Ramos (cell line): ENCODE data around the gene ARPC5.
"Not testable (repeated sequence)": the region's sequence is repeated elsewhere in the genome, so short reads cannot be mapped to it uniquely, and the experiment has no call there.

ENCODE experiments used
- in situ Hi-C: fragments of 300-500 bp; cut with MboI; formaldehyde crosslinking; loops from one replicate; pipeline ENCODE4 v1.14.3; 2022; ENCODE audit warnings: low sequenced_read_pairs; ENCODE audit not compliant: unreplicated experiment

ARPC5 gene

DNA sequence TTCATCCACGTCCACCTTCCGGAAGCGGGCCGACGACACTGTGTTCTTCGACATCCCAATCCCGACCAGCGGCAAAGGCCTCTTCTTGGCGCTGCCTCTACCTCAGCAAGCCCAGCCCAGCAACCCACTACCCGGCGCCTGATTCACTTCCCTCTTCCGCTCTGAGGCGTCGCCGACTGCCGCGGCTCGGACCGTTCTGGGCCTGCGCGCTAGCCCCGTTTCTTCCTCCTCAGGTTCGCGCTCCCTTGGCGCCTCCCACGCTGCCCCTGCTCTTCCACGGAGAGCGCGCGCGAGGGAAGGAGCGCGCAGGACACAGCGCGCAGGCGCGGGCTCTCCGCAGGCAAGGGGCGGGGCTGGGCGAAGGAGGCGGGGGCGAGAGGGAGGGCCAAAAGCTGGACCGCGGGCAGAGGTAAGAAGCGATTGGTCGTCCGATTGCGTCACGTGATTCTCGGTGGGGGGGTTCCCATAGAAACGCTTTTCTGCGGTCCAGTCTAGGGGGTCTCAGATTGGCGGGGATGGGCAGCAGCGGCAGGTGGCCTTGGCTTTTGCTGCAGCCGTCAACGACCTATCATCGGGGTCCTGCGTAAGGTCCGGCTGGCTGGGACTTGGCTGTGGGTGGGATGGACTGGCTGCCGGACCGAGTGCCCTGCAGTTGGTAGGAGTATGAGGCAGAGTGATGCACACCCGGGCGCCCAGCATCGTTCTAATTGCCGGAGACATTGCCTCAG is at the start of gene ARPC5:
Gene ARPC5, minus strand, starts transcription at position 178 of the 728 bp plus-strand sequence. Its CDS starts 124 bp downstream, at position 54.
- in situ Hi-C loops, result no loop called here

DNA sequence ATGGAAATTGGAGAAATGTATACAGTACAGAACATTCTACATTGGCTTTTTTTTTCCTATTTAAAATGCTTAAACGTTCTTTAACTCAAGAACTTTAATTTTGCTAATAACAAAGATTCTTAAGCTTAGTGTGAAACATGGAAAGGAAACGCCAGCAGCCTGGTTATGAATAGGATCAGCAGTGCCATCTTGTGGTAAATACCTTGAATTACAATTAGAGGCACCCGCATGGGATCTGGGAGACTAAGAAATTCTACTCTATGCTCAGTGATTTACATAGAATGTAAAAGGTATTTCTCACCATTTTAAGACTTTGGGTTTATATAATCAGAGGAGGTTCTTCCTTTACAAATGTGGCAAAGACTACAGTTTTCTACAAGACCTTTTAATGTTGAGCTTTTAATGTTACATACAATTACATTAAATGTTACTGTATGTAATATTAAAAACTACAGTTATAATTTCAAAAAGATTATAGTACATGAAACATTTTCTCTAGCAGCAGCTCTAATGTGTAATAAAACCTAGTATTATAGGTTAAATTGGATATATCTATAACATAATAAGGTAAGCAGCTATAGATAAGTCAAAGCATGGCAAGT is 49.6 kb upstream of the ARPC5 start:
- in situ Hi-C loops, result loop anchor here (10.0 kb wide), 1 partner anchor 400 kb away; no protein-coding TSS in a partner anchor

DNA sequence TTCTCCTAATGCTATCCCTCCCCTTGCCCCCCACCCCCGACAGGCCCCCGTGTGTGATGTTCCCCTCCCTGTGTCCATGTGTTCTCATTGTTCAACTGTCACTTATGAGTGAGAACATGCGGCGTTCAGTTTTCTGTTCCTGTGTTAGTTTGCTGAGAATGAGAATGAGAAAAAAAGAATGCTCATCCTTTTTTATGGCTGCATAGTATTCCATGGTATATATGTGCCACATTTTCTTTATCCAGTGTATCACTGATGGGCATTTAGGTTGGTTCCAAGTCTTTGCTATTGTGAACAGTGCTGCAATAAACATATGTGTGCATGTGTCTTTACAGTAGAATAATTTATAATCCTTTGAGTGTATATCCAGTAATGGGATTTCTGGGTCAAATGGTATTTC is 43.8 kb upstream of the ARPC5 start:
- in situ Hi-C loops, result not testable (repeated sequence)

DNA sequence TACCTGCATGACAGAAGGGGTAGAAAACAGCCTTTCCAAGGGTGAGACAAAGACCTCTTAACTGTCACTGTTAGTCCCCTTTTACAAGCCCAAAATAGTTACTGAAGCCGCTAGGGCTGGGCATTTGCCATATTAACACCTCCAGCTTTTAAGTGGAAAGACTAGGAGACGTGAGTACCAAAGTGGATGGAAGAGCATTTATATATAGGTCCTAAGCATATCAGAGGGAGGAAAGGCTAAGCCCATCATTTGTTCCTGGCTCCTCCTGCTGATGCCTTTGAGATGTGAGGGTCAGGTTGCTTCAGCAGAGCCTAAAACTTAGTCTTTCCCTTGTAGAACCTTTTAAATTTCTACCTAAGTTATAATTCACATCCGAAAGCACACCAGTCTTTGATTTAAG is 43.2 kb upstream of the ARPC5 start:
- in situ Hi-C loops, result no loop called here

DNA sequence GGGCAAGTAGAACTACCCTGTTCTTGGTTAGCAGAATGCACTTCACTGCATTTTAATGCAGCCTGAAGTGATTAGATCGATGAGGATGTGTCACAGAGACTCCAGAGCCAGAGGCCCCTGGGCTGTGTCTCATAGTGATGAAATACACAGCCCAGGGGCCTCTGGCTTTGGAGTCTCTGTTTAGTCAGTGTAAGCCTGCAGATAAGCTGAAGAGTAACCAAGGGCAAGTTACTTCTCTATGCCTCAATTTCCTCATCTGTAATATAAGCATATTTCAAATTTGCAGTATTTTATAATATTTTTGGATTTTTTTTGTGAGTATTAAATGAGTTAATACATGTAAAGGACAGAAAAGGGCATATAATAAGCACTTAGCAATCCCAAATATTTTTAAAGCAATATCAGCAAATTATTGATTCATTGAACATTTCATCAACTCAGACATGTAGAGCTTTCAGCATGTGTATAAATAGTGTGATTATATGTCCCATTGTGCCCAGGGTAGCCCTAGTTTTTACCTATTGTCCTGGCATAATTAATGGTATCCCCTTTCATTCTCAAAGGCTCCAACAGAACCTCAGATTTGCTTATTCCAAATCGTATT is 41.1 kb upstream of the ARPC5 start:
- in situ Hi-C loops, result no loop called here

DNA sequence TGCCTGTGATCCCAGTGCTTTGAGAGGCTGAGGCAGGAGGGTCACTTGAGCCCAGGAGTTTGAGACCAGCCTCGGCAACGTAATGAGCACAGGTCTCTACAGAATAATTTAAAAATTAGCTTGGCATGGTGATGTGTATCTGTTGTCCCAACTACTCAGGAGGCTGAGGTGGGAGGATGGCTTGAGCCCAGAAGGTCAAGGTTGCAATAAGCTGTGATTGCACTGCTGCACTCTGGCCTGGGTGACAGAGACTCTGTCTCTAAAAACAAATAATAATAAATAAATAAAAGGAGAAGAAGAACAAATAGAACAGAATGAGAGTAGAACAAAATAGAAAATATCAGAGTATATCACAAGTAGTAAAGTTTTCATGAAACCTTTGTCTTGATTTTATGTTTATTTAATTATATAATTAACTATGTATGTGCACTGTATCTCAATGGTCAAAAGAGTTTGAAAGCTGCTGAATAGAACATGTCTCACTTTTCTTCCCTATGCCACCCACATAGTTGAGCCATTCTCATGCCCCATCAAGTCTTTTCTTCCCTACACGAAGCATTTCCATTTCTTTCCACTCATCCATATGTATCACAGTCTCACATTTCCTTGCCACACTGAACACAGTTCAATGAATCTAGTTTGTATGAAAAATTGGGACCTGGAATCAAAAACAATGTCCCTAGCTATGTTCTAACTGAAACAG is 40.5 kb upstream of the ARPC5 start:
- in situ Hi-C loops, result no loop called here

DNA sequence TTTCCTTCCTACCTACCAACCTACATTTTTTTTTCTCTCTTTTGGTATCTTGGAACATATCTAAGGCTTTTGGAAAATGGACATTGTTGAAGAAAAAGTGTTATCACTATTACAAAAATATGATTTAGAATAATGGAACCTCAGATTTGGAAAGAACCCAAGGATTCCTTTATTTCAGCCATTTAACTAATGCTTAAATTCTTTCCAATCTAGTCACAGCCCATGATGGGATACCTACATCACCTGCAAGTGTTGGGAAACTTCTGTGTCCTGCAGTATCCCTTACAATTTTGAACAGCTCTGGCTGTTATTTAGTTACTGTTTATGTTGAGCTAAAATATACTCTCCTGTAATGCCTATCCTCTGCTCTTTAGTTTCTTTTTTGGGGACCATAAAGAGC is 39.8 kb upstream of the ARPC5 start:
- in situ Hi-C loops, result no loop called here

DNA sequence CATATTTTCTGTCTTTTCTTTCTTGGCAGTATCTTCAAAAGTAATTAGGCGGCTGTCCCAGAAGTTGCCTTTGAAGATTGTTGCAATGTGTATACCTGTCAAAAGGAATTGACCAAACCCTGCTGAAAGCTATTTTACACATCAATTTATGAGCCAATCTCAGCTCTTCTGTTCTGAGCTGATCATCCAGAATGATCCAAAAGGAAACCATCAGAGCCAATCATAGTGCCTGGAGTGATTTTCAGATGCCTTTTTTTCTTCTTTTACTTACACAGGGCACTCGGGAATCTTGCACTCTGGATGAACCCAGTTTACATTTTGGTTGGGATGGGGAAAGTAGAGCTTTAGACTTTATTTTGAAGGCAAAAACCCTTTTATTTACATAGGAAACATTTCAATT is 39.3 kb upstream of the ARPC5 start:
- in situ Hi-C loops, result no loop called here

DNA sequence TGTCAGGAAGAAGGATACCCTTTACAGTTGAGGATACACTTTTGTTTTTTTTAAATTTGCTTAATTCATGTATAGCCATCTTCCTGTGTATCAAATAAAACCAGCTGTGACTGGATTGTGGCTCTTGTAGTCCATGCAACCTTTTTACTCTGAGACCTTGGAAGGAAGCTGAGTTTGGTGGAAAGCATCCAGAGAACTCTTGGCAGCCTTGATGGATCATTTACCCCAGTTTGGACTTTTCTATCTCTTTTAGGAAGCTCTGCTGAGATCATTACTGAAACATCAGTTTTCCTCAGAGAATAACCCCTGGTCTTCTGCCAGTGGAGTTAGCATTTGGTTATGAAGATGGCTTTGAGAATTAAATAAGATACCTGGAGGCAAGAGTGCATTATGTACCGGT is 38.8 kb upstream of the ARPC5 start:
- in situ Hi-C loops, result no loop called here

DNA sequence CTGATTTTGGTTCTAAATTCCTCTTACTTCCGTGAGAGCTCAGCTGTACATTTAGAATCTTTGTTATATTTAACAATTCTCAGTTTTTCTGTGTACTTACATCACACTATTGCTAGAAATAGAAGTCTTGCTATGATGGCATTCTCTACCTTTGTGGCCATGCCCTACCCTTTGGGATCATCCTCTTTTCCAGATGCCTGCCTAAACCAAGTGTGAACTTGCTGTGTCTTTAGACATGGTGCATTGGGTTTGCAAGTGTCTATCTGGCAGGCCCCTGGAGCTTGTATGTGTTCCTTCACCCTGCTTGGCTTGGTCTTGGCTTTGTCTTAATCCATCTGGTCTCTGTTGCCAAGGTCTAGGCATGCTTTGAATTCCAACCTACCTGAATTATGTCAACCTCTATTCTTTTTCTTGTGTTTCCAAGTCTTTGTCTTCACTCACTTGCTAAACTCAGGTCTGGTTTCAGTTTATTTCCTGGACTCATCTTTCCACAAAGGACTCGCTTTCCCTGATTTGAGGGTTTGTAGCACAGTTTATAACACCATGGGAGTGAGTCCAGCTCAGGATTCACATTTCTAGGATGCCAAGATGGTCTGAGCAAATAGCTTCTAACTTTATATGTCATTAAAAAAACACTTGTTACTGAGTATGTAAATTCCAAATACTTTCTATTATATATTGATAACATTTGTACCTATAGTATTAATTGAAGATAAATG is 38.2 kb upstream of the ARPC5 start:
- in situ Hi-C loops, result no loop called here

DNA sequence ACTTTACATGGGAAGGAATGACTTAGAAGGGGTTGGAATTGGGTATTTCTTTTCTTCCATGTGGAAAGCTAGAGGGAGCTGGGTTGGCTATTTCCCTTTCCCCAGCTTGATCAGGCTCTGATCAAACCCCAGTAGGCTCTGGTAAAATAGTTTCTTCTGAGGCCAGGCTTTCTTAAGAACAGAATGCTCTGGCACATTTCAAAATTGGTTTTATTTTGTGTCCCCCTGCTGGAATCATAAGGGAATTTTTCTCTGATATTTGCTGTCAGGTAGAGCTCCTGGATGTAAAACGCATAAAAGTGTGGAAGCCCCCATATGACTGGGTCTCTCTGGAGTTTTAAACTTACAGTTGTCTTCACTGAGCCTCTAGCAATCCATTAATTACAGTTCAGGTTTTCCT is 34.6 kb upstream of the ARPC5 start:
- in situ Hi-C loops, result no loop called here

DNA sequence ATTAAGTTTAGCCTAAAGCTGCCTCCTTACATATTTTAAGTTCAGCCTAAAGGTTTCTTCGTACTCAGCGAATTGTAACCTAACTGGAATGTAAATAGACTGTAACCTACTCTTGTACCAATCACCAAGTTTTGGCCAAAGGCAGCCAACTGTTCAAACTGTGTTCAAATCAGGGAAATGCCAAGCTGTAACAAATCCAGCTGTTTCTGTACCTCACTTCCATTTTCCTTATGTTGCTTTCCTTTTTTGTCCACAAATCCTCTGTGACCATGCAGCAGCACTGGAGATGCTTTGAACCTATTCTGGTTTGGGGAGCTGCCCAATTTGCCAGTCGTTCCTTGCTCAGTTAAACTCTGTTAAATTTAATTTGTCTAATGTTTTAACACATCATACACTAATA is 20.8 kb upstream of the ARPC5 start:
- in situ Hi-C loops, result loop anchor here (10.0 kb wide), 1 partner anchor 258 kb away; no protein-coding TSS in a partner anchor

DNA sequence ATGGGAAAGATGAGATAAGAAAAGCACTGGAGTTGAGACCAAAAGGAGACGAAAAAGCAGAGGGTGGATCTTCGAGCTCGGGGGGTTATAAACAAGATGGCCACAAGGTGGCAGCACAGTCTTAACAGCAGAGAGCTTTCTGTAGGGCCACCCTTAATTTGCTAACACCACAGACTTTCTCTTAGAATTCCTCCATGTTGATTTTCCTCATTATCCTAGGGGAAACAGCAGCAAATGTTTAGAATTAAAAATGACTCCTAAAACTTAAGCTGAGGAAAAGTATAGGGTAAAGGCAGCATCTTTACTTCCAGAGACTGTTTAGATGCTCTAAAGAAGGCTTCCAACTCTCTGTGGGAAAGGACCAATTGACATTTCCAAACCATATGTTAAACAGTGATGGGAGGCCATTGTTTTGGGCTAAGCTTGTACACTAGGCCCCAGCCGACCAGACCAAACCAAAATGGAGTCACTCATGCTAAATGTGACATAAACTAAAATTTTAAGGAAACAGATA is 20.0 kb upstream of the ARPC5 start:
- in situ Hi-C loops, result loop anchor here (10.0 kb wide), 1 partner anchor 259 kb away; no protein-coding TSS in a partner anchor

DNA sequence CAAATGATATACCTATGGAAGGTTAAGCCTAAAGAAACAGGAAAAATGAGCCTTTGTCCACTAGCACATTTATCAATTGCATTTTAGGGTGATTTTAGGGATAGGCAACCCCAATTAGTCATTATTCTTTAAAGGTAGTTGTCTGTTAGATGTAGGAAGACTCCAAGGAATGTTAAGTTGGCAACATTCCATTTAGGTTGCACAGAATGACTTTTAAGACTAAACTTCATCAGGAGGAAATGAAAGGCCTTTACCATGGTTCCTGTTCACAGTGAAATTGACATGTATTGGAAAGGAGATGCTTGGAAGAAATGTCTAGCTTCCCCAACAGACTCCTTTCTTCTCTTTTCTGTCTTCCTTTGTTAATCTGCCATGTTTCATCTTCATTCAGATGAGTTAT is 19.1 kb upstream of the ARPC5 start:
- in situ Hi-C loops, result loop anchor here (10.0 kb wide), 1 partner anchor 260 kb away; no protein-coding TSS in a partner anchor

DNA sequence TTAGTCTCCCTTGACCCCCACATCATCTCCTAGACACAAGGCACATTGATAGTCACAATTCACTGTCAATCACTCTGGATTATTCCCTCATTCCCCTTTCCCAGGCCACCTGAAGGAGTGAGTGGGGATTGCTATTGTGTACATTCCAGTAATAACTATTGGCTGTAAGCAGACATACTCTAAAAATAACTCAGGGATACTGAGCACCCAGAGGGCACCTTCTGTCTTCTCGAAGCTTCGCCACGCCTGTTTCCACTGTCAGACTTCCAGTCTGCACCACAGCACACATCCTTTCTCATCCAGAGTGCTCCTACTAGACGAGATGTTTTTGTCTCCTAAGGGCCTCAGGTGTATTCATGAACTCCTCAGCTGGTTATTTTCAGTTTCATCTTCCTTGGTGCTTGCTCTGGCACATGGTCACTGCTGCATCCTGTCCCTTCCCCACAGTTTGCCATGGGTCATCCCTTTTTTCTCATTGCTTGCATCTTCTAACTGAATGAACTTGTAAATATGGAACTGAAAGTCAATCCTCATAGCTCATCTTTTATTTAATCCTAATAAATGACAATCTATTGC is 18.4 kb upstream of the ARPC5 start:
- in situ Hi-C loops, result loop anchor here (10.0 kb wide), 1 partner anchor 261 kb away; no protein-coding TSS in a partner anchor

DNA sequence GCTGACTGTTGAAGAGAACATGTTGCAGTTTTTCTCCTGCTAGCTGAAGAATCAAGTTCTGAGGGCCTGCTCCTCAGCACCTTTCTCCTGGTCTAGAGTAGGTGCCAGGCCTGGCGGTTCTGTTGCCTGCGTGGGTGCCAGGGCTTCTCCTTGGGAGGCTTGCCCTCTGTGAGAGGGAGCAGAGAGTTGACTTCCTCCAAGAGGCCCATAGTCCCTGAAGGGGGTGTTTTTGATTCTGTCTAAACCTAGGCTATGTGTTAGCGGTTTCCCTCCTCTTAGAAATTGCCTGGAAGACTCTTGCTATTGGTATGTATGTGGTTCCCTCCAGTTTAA is 17.8 kb upstream of the ARPC5 start:
- in situ Hi-C loops, result loop anchor here (10.0 kb wide), 1 partner anchor 261 kb away; no protein-coding TSS in a partner anchor

DNA sequence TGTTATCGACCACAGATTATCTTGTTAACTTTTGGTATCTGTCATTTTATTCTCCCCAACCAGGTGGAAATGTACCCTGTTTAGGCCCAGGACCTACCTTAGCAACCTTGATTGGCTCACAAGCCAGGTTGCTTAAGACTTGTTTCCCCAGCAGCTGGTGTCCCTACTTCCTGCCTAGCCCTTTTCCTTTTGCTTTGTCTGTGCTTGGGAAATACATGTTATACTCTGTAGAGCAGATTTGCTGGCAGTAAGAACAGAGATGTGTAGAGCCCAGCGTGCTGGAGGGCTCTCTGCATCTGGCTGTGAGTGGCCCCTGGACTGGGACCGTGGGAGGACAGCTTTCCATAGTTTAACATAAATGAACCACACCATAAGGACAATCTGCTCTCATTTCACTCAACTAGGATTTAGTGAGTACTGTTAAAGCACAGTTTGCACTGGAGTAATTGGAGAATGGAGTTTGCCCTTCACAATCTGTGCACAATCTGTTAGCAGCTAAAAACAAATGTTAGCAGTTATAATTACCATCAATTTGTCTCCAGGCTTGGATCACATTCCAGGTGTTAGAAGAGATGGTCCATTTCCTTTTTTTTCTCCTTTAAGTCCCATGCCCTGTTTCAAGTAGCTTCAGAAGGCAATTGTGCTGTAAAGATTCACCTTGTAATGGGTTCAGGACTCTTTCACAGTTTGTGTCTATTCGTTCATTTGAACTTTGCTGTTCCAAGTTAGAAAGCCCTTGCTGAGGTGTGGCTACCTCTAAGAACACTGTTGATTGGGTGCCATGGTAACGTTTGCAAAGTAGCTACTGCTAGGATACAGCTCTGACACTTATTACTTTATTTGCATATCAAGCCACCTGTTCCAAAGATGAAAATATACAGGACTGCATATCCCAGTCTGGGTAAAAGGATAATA is 17.2 kb upstream of the ARPC5 start, which contains the start of gene APOBEC4:
Gene APOBEC4, minus strand, starts transcription at position 770 of the 915 bp plus-strand sequence. CDS start 4,535 bp downstream, outside the sequence.
- in situ Hi-C loops, result loop anchor here (10.0 kb wide), 1 partner anchor 262 kb away; no protein-coding TSS in a partner anchor

DNA sequence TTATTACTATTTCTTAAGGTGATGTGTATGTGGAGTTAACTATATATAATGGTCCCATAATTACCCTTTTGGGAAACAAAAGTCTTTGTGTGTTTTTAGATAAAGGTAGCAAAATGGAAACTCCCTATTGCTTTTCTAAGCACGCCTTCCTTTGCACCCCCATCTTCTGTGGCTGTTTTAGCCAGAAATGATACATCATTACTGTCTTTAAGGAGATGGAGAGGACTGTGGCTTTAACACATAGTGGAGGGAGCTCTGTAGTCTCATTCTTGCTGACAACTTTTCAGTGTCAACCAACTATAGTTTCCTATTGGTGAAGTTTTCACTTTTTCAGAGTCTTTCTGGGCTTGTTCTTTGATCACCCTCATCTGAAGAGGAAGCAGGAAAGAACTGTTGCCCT is 16.5 kb upstream of the ARPC5 start:
- in situ Hi-C loops, result loop anchor here (10.0 kb wide), 1 partner anchor 263 kb away; no protein-coding TSS in a partner anchor
